ENCODE results near the gene HSFX3.

- TF ChIP-seq CTCF (IDR thresholded peaks at IDR 0.05; ENCODE audit: insufficient read depth, low read length) (no peak), REST (IDR thresholded peaks at IDR 0.05; ENCODE audit: insufficient replicate concordance, low read depth) (no peak), GABPA (IDR thresholded peaks at IDR 0.05; ENCODE audit: low read depth) (no peak), POLR2AphosphoS5 (IDR thresholded peaks at IDR 0.05; ENCODE audit: low read depth) (no peak)
Observed at GRCh38 chrX:149521438-149521837, 28.3 kb downstream of the HSFX3 start.
